ENCODE results near the gene SLC30A2.

SLC30A2 gene

DNA sequence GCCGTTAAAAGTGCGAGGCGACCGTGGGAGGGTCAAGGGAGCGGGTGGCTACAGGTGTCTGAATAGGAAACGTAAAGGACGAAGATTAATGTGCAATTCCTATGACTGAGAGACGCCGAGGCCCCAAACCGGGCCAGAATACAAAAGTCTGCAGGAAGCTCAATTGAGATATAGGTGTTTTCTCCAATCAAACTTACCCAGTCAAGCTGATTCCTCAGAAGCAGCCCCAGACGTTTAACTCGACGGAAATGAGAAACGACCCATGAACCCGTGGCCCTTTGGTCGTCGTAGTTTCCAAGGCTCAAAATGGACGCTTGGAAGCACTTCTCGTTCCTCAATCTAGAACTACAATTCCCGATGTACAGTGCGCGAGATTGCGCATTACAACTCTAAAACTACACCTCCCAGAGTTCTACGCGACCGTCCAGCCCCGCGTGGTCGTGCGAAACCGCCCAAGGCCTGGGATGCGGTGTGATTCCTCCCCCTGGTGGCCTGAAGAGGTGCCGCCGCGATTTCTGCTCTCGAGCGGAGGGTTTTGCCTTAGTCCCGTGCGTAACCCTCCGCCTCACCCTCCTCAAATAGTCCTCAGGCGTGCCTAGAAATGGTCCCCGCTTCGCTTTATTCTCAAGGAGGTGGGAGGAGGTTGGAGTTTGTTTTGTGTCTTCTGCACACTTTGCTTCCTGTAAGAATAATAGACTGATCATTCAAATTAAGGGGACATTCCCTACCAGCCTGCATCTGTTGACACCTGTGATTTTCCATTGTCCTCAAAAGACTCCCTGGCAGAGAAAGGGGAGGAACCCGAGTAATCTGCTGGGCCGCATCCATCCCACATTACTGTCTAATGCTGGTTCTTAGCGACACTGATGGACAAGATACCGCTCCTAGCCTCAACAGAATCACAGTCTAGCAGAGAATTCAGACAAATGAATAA lies 47.8 kb downstream of the SLC30A2 start, which contains the start of gene PAFAH2:
TSS of gene PAFAH2 (minus strand) at position 236 of the 934 bp plus-strand sequence. CDS start 7,247 bp downstream, outside the sequence.
- DNase-seq (ENCODE audit: low read depth, low spot score): peak; percentile 99

DNA sequence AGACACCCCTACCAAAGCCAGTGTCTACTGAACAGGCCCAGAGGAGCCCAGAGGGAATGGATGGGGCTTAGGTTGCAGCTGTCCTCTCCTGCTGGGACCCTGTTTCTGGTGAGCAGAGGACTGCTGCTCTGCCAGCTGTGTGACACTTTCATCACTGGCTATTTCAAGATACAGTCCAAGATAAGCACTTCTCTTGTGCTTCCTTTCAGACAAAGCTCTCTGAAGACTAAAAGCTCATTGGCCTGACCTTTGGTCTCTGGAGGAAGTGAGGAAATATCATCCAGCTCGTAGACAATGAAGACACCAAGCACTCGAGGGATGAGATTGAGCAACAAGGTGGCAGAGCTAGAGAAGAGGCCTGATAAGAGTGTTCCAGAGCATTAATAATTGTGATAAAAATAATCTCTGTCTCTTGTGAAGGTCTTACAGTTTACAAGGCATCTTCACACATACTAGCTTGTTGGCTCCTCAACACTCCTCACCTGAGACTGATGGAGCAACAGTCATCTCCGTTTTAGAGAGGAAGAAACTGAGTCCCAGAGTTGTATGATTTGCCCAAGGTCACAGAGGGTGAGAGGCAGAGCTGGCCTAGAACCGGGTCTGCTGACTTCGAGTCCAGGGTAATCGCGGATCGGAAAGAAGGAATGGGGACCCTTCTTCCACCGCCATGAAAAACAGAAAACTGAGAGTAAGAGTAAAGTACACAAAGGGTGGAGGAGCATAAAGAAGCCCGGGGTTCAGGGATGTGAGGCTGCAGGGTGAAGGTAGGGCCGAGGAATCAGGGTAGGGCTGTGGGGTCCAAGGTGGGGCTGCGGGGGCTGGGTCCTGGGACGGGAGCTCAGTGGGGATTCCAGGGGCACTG lies 48.7 kb downstream of the SLC30A2 start:
- DNase-seq (ENCODE audit: low read depth, low spot score): no peak

DNA sequence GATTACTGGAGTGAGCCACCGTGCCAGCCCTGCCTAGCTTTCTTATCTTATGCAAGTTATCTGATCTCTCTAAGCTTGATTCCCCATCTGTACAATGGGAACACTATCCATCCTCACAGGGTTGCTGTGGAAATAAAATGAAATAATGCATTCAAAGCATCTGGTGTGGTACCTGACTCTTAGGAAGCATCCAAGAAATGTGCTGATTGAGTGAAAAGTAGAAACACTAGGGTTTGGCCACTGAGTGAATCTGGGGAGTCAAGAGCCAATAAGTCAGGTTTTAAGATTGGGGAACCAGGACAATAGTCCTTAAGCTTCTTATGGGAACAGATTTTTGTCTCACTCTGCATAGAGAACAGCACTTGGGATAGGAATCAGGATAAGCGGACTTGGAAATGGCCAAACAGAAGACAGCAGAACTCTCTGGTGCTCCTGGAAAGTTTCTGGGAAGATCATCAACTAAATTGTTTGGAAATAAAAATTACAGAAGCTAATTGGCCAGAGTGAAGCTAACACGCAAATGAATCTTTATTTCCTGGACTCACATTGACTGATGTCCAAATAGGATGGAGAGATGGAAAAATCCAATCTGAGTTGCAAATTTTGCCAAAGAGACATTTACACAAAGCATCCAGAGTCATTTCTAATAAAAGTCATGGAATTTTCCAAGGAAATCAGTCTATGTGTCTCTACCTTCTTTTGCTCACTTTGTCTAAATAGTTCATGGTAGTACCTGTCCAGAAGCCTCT lies 51.3 kb downstream of the SLC30A2 start:
- no peak for DNase-seq (ENCODE audit: low read depth, low spot score)

DNA sequence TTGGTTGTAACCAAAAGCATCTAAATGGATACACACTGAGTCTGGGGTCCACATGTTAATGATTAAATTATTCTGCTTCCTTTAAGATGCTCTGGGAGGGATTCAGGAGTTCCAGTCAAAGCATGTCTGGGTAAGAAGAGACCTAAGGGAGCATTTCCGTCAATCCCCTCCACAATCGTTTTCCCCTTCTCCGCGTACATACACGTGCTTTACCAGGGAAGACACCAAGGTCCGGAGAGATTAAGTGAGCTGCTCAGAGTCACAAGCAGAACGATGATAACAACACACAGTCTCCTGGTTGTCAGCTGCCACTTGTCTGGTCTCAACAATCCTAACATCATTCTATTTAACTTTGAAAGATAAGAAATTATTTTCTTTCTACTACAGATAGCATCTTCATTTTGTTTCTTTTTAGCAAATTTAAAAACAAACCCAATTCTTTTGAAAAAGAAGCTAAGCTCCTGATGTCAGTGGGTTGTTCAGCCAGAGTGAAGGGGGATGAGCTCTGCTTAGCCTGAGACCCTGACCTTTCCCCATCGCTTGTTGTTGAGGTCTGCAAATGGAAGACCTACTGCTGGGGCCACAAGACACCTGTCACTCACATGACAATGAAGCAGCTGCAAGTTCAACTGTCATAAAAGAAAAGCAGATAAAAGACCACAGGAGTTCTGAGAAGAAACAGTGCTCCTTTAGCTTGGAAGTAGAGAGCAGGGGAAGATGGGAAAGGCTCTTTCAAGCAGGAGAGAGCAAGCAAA lies 52.5 kb downstream of the SLC30A2 start:
- DNase-seq (ENCODE audit: low read depth, low spot score): no peak

DNA sequence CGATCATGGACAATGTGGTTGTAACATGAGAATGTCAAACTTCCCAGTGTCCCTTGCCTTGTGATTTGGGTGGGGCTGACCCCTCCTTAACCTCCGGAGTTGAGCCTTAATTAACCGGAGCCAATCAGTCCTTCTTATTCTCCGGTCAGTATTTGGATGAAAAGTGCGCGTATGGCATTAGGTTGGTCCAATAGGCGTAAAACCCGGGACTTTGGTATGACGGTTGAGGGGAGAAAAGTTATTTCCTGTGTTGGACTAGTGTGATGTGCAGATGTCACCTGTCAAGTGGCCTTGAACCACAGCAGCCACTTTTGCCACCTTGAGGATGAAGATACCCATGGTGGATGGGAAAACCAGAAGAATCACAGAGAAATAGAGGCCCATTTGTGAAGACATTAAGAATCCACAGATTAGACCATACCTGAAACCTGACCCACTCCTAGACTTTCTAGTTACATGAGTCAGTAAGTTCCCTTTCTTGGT lies 53.2 kb downstream of the SLC30A2 start:
- no peak for DNase-seq (ENCODE audit: low read depth, low spot score)

DNA sequence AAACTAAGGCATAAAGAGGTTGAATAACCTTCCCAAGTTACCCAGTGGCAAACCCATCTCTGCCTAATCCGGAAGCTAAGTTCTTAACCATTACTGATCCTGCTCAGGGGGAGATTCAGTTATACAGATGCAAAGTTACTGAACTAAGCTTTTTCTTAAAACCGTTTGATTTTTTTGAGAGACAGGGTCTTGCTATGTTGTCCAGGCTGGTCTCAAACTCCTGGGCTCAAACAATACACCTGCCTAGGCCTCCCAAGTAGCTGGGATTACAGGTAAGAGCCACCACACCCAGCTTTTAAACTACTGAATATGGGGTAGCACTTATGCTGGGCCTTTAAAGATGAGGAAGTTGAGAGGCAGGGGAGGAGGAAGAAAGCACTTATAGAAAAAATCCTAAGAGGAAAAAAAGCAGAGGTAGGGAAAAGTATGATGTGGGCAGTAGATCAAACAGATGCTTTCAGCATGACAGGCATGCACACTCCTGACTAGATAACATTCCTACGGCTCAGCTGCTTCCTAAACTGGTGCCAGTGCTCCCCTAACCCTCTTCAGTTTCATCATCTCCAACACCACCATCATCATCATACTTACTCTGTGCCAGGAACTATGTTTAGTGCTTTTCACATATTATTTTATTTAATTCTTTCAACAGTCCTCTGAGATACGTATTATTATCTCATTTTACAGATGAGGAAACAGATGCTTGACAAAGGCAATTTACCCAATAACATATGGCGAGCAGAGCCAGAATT lies 53.8 kb downstream of the SLC30A2 start:
- no peak for DNase-seq (ENCODE audit: low read depth, low spot score)

DNA sequence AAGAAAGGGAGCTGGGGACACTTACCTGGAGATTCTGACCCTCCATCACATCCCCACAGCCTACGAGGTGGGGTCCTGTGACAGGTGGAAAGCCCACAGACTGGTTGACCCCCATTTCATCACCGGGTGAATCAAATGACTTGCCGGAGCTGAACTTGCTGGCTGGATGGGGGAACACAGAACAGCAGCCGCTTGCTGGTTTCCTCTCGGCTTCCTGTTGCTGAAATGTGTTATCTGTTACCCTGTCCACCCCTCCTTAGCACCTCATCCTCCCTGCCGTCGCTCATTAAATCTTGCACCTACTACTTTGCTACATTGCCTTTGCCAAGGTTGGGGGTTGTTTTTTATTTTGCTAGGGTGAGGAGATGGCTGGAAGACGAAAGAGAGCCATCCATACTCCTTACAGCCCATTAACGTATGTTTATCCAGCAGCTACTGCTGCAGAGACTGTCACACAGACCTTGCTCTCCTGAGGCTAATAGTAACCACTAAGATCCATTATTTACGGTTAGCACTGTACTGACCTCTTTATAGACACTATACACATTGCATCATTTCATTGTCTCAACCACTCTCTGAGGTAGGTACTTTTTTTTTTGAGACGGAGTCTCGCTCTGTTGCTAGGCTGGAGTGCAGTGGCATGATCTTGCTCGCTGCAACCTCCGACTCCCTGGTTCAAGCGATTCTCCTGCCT lies 55.1 kb downstream of the SLC30A2 start:
- DNase-seq (ENCODE audit: low read depth, low spot score): no peak

DNA sequence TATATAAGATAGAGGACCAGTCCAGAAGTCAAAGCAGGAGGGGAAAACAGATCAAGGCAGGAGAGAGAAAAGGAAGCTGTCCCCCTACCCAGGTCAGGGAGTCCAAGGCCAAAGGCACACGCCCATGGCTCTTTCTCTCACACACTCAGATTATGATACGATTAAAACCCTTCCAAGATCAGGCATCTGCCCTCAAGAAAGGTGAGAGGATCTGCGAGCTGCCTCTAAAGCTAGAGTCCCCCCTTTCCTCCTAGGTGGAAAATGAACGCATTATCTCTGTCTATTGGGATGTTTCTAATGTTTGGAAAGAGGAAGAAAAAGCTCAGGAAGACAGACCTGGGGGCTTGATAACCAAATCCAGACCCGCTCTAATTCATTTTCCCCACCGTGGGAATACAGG lies 55.7 kb downstream of the SLC30A2 start:
- no peak for DNase-seq (ENCODE audit: low read depth, low spot score)

DNA sequence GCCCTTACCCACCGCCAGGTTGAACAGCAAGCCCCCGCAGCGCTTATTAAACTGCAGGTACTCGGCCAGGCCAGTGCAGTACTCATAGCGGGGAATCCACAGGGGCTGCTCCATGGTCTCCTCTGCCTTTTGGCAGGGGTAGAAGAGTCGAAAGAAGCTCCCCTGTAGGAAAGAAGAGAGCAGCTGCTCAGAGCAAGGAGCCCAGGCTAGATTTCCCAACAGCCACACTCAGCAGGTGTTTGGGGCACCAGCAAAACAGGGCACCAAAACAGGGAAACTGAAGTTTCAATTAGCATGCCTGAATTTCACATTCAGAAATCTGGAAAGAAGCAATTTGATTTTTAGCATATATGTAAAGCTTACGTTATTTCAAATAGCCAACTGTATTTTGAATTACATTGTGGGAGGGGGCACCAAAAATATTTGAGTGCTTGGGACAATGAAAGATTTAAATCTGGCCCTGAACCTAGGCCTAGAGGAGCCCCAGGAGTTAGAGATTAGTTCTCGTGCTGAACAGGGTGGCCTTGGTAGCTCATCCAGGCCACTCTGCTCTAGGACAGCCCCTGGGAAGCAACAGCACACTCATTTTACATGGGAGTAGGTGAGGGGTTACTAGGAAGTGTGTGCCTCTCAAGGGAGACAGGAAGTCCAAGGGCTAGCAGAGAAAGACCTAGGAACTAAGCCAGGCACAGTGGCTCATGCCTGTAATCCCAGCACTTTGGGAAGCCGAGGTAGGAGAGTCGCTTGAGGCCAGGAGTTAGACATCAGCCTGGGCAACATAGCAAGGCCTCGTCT lies 56.3 kb downstream of the SLC30A2 start:
- DNase-seq (ENCODE audit: low read depth, low spot score): no peak

DNA sequence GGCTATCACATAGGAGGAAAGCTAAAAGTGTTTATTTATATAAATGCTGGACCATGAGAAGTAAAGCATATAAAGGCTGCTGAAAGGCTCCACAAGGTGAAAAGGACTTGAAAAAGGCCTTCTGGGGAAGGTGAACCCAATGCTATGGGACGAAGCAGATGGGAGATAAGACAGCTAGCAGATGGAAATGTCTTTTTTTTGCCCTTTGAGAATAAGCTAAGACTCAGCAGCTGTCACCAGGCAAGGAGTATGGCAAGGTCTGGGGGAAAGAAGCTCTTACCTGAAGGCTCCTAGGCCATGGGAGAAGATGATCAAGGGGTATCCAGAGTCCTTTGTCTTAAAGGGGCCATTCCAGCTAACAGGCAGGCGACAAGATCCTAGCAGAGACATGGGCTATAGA lies 58.0 kb downstream of the SLC30A2 start:
- no peak for DNase-seq (ENCODE audit: low read depth, low spot score)
